ENCODE results near the gene TMEM125.

The TMEM125 gene

GRCh38 chr1:43315963-43316737, 46.4 kb downstream of the TMEM125 start:
- no peak overlapping the region for H3K4me3 ChIP-seq (ENCODE audit: low read depth, low read length)
- peak; percentile 30 for DNase-seq (ENCODE audit: low read depth)
- TF ChIP-seq CTCF (conservative IDR thresholded peaks at IDR 0.05; ENCODE audit: low read depth, low read length), result no peak

- peak; percentile 30 for TF ChIP-seq CTCF (conservative IDR thresholded peaks at IDR 0.05; ENCODE audit: low read depth, low read length)
- no peak for DNase-seq (ENCODE audit: low read depth)
- H3K4me3 ChIP-seq (ENCODE audit: low read depth, low read length), result no peak overlapping the region
Observed at GRCh38 chr1:43316738-43317520, 47.1 kb downstream of the TMEM125 start.

GRCh38 chr1:43317817-43318471, 48.2 kb downstream of the TMEM125 start:
- TF ChIP-seq CTCF (conservative IDR thresholded peaks at IDR 0.05; ENCODE audit: low read depth, low read length), result no peak
- DNase-seq (ENCODE audit: low read depth), result no peak

GRCh38 chr1:43318831-43319230, 49.0 kb downstream of the TMEM125 start:
- H3K4me3 ChIP-seq (ENCODE audit: low read depth, low read length), result no peak overlapping the region
- DNase-seq (ENCODE audit: low read depth), result no peak
- no peak for TF ChIP-seq CTCF (conservative IDR thresholded peaks at IDR 0.05; ENCODE audit: low read depth, low read length)

More at GRCh38 chr1:43317817-43318471, 48.2 kb downstream of the TMEM125 start:
- H3K4me3 ChIP-seq (ENCODE audit: low read depth, low read length), result no peak overlapping the region

- no peak for TF ChIP-seq CTCF (conservative IDR thresholded peaks at IDR 0.05; ENCODE audit: low read depth, low read length)
- no peak overlapping the region for H3K4me3 ChIP-seq (ENCODE audit: low read depth, low read length)
- no peak for DNase-seq (ENCODE audit: low read depth)
Observed at GRCh38 chr1:43319288-43319687, 49.5 kb downstream of the TMEM125 start.

- TF ChIP-seq CTCF (conservative IDR thresholded peaks at IDR 0.05; ENCODE audit: low read depth, low read length), result no peak
- no peak for DNase-seq (ENCODE audit: low read depth)
- H3K4me3 ChIP-seq (ENCODE audit: low read depth, low read length), result no peak overlapping the region
Observed at GRCh38 chr1:43319766-43320165, 50.0 kb downstream of the TMEM125 start.

All from choroid plexus epithelial cell (primary cell).